Keratinocyte (primary cell): ENCODE data around the gene BICD2.

Source experiments
- EZH2 ChIP-seq: IDR thresholded peaks from one replicate; pipeline ENCODE4 v1.6.1; 2012; ENCODE audit warnings: inconsistent platforms, mild to moderate bottlenecking, low read length, moderate library complexity
- TF ChIP-seq, protein P1 (sequence below), 3 experiments: IDR thresholded peaks in 1 of 3; conservative IDR thresholded peaks in 1 of 3; optimal IDR thresholded peaks in 1 of 3; 2 replicates in 2 of 3; 3 replicates in 1 of 3; pipeline versions ENCODE3 to v1.5.1; 2011; ENCODE audit warnings: low read length in 3 of 3, mild to moderate bottlenecking in 3 of 3, moderate library complexity in 2 of 3, control low read depth in 1 of 3, inconsistent platforms in 1 of 3; ENCODE audit not compliant: insufficient read depth in 2 of 3; ENCODE audit errors: extremely low read depth in 1 of 3

- TF ChIP-seq, protein P1, sequence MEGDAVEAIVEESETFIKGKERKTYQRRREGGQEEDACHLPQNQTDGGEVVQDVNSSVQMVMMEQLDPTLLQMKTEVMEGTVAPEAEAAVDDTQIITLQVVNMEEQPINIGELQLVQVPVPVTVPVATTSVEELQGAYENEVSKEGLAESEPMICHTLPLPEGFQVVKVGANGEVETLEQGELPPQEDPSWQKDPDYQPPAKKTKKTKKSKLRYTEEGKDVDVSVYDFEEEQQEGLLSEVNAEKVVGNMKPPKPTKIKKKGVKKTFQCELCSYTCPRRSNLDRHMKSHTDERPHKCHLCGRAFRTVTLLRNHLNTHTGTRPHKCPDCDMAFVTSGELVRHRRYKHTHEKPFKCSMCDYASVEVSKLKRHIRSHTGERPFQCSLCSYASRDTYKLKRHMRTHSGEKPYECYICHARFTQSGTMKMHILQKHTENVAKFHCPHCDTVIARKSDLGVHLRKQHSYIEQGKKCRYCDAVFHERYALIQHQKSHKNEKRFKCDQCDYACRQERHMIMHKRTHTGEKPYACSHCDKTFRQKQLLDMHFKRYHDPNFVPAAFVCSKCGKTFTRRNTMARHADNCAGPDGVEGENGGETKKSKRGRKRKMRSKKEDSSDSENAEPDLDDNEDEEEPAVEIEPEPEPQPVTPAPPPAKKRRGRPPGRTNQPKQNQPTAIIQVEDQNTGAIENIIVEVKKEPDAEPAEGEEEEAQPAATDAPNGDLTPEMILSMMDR (optimal IDR thresholded peaks at IDR 0.05 in 1 of 3, IDR thresholded peaks at IDR 0.05 in 1 of 3, conservative IDR thresholded peaks at IDR 0.05 in 1 of 3; ENCODE audit: extremely low read depth in 1 of 3, insufficient read depth in 2 of 3, low read length in 3 of 3) = no peak
- no peak for TF ChIP-seq EZH2
Observed at GRCh38 chr9:92685022-92685421, 79.6 kb downstream of the BICD2 start.
